GM12878 (cell line): ENCODE data around the gene STPG1. TPM values are rescaled to one million over a fixed set of nuclear protein-coding genes. Genes with fewer than 3 reads are reported as not detected.
"Not testable (repeated sequence)": the region's sequence is repeated elsewhere in the genome, so short reads cannot be mapped to it uniquely, and the experiment has no call there.

Source experiments
- ATAC-seq: fragments of 200-7000 bp; cut with Tn5 transposase; 3 replicates; pipeline ENCODE4 v1.9.1; 2020; ENCODE audit warnings: mild to moderate bottlenecking, moderate library complexity
- BruUV-seq: library from RNA; stranded (reverse); fragments of 400-500 nt; replicated peaks from 2 replicates; lab custom pipeline; 2021; lab: Mats Ljungman, UMichigan
- CTCF ChIA-PET: fragments of 300-600 bp; sonication (Branson Sonifier 250); formaldehyde crosslinking; extraction: SDS; loops from one replicate; lab custom pipeline; 2021; ENCODE audit warnings: inconsistent platforms; lab: Yijun Ruan, JAX
- POLR2A ChIA-PET: fragments of 350-600 bp; formaldehyde crosslinking; extraction: SDS; loops from one replicate; lab custom pipeline; 2021; ENCODE audit warnings: inconsistent platforms; lab: Charles Lee
- RAD21 ChIA-PET: fragments of 300-600 bp; sonication (Branson Sonifier 250); formaldehyde crosslinking; loops from one replicate; lab custom pipeline; 2023; ENCODE audit warnings: antibody characterized with exemption; ENCODE audit not compliant: unreplicated experiment; lab: Charles Lee
- SMC1A ChIA-PET: fragments of 300-600 bp; sonication (Branson Sonifier 250); formaldehyde crosslinking; loops from one replicate; lab custom pipeline; 2023; ENCODE audit not compliant: unreplicated experiment, uncharacterized antibody; lab: Charles Lee
- DNase-seq: peaks from one replicate; pipeline ENCODE4 v3.0.0-alpha.2; 2011; ENCODE audit warnings: low read depth, low spot score
- FAIRE-seq: peaks from 3 replicates; lab custom pipeline; 2011; peaks lifted over from hg19 to GRCh38; lab: Jason Lieb, UNC
- H2AFZ ChIP-seq: 2 replicates; pipeline ENCODE4 v1.6.0; 2011; ENCODE audit warnings: low read depth, low read length, control low read depth; ENCODE audit not compliant: control insufficient read depth
- H3K27ac ChIP-seq: 2 replicates; pipeline ENCODE4 v1.5.1; 2011; ENCODE audit warnings: control low read depth; ENCODE audit not compliant: control insufficient read depth, insufficient read depth
- H3K27me3 ChIP-seq, 2 experiments: replicated peaks in 1 of 2; 2 replicates each; pipeline versions ENCODE4 v1.6.0 to v1.6.1; 2011; ENCODE audit warnings: low read length in 1 of 2; ENCODE audit not compliant: control insufficient read depth in 2 of 2, insufficient read depth in 2 of 2
- H3K36me3 ChIP-seq, 2 experiments: 2 replicates each; pipeline ENCODE4 v1.5.1; 2011; ENCODE audit warnings: low read length in 1 of 2; ENCODE audit not compliant: control insufficient read depth in 2 of 2, insufficient read depth in 2 of 2
- H3K4me1 ChIP-seq: 2 replicates; pipeline ENCODE4 v1.6.1; 2011; ENCODE audit warnings: mild to moderate bottlenecking, low read length, moderate library complexity, mixed read lengths; ENCODE audit not compliant: control insufficient read depth, insufficient read depth
- H3K4me2 ChIP-seq: 2 replicates; pipeline ENCODE4 v1.6.0; 2011; ENCODE audit warnings: control low read depth; ENCODE audit not compliant: control insufficient read depth, insufficient read depth
- H3K4me3 ChIP-seq: fragments of 200-600 bp; sonication (generic); 2 replicates; pipeline ENCODE4 v1.5.1; 2016
- H3K79me2 ChIP-seq: 2 replicates; pipeline ENCODE4 v1.6.0; 2011; ENCODE audit warnings: low read length; ENCODE audit not compliant: control insufficient read depth, insufficient read depth
- H3K9ac ChIP-seq: 2 replicates; pipeline ENCODE4 v1.8.0; 2011; ENCODE audit warnings: low read length, control low read depth, mixed read lengths; ENCODE audit not compliant: control insufficient read depth, insufficient read depth
- H3K9me3 ChIP-seq: replicated peaks from 3 replicates; pipeline ENCODE4 v1.5.1; 2011; ENCODE audit warnings: mild to moderate bottlenecking, low read length; ENCODE audit not compliant: control insufficient read depth, insufficient read depth
- H4K20me1 ChIP-seq: 2 replicates; pipeline ENCODE4 v1.6.0; 2011; ENCODE audit not compliant: control insufficient read depth, insufficient read depth
- EGR1 ChIP-seq, 2 experiments: IDR thresholded peaks; 1 replicate in 1 of 2; 2 replicates in 1 of 2; pipeline ENCODE4 v1.6.1; 2011 to 2012; ENCODE audit warnings: low read depth in 2 of 2, low read length in 2 of 2, borderline replicate concordance in 1 of 2, mild to moderate bottlenecking in 1 of 2, moderate library complexity in 1 of 2
- JUNB ChIP-seq: IDR thresholded peaks from 2 replicates; pipeline ENCODE4 v1.6.1; 2016; ENCODE audit warnings: antibody characterized with exemption, mild to moderate bottlenecking
- MEF2A ChIP-seq: IDR thresholded peaks from 2 replicates; pipeline ENCODE4 v1.6.1; 2011; ENCODE audit warnings: low read depth, mild to moderate bottlenecking, low read length, moderate library complexity; ENCODE audit not compliant: insufficient read depth
- MXI1 ChIP-seq: fragments of 150-350 bp; IDR thresholded peaks from 2 replicates; pipeline ENCODE4 v1.6.1; 2011; ENCODE audit warnings: low read depth, mild to moderate bottlenecking, inconsistent platforms, low read length, improper control_type of control experiment
- POLR2A ChIP-seq: IDR thresholded peaks from 2 replicates; pipeline ENCODE4 v1.6.1; 2011; ENCODE audit warnings: low read depth, mild to moderate bottlenecking, low read length
- RFX5 ChIP-seq: IDR thresholded peaks from 2 replicates; pipeline ENCODE4 v1.6.1; 2011; ENCODE audit warnings: low read depth, low read length, improper control_type of control experiment
- SREBF2 ChIP-seq: IDR thresholded peaks from 2 replicates; pipeline ENCODE4 v1.6.1; 2012; ENCODE audit warnings: mild to moderate bottlenecking, low read length
- YBX1 ChIP-seq: fragments of 450-650 bp; IDR thresholded peaks from 2 replicates; pipeline ENCODE4 v1.6.1; 2016; ENCODE audit warnings: antibody characterized with exemption
- ZZZ3 ChIP-seq: IDR thresholded peaks from 2 replicates; pipeline ENCODE4 v1.6.1; 2011; ENCODE audit warnings: low read depth; ENCODE audit not compliant: control insufficient read depth, insufficient read length
- WGBS: methylation state at CpG from one replicate; pipeline ENCODE4 v1.1.6; 2016; ENCODE audit warnings: low lambda C conversion rate; ENCODE audit not compliant: insufficient replicate concordance, insufficient coverage; ENCODE audit errors: missing lambda C conversion rate; 5-methylcytosine and 5-hydroxymethylcytosine counted together
- in situ Hi-C: fragments of 300-500 bp; cut with MboI; formaldehyde crosslinking; loops from 9 replicates; pipeline ENCODE4 v1.14.3; 2018; ENCODE audit warnings: mixed read lengths
- intact Hi-C: fragments of 100-400 bp; cut with micrococcal nuclease; formaldehyde crosslinking; loops from one replicate; pipeline ENCODE4 v1.14.2; 2022; ENCODE audit not compliant: unreplicated experiment
- polyA plus RNA-seq, 11 experiments: library from polyadenylated mRNA; depleted of rRNA in 4 of 11; unstranded in 6 of 11; stranded (reverse) in 5 of 11; fragments of >200 nt; fragmentation: Nextera tagmentation in 4 of 11; fragmentation: Illumina TruSeq in 1 of 11; extraction: Ambion mirVana in 4 of 11; extraction: Trizol in 1 of 11; gene quantifications; 1 replicate in 1 of 11; 2 replicates in 10 of 11; pipeline versions ENCODE4 v1.2.1 to v1.2.3, GENCODE V29; 2011 to 2016; ENCODE audit warnings: inconsistent platforms in 2 of 11, missing spikeins in 2 of 11, low read depth in 1 of 11
- total RNA-seq, 4 experiments: library from RNA; depleted of rRNA in 3 of 4; stranded (reverse); fragments of >200 nt in 3 of 4; fragmentation: Illumina TruSeq in 1 of 4; extraction: Trizol in 1 of 4; gene quantifications; 2 replicates each; pipeline versions ENCODE4 v1.2.1 to v1.2.3, GENCODE V29; 2013 to 2021
- TF ChIP-seq, protein P1 (sequence below): fragments of 450-650 bp; IDR thresholded peaks from 2 replicates; pipeline ENCODE4 v1.6.1; 2016; ENCODE audit warnings: mild to moderate bottlenecking, moderate library complexity, borderline replicate concordance
- TF ChIP-seq, protein P2 (sequence below): fragments of 150-350 bp; IDR thresholded peaks from 2 replicates; pipeline ENCODE4 v1.6.1; 2014; ENCODE audit warnings: mild to moderate bottlenecking, low read depth, low read length

The STPG1 gene
- total and polyA plus RNA-seq, 10 of the 15 experiments (the other 5 are each of a cell fraction or from before 2014, with no cell fraction given): 0.22 to 2.6 (median 0.73) TPM

DNA sequence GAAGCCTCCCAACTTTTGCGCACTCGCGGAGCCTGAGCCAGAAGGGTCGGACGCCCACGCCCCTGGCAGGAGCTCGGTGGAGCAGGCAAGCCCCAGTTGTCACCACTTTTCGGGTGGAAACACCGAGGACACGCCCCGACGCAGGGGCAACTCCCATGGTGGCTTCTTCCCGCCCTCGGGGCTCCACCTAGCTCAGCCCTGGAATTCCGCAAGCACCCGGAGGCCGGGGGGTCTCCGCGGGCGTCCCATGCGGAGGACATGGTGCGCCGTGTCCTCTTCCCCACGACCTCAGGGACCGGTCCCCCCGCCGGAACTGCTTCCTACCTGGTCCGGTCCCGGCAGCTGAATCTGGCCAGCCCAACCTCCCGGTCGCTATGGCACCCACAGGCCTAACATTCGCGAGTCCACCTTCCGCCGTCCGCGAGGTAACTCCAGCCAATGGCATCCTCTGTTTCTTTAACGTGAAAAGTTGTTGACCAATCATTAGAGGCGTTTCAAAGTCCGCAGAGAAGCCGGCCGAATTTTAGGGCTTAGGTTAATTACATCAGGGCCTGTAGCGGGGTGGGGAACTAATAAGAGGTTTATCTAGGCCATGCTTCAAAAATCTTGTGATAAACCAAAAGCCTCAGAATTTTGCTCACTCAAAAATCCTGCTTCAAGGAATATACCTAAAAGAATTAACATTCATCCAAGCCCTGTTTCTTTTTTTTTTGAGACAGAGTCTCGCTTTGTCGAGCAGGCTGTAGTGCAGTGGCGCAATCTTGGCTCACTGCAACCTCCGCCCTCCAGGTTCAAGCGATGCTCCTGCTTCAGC, at the start of gene STPG1 (continued):
- TF ChIP-seq, protein P1, sequence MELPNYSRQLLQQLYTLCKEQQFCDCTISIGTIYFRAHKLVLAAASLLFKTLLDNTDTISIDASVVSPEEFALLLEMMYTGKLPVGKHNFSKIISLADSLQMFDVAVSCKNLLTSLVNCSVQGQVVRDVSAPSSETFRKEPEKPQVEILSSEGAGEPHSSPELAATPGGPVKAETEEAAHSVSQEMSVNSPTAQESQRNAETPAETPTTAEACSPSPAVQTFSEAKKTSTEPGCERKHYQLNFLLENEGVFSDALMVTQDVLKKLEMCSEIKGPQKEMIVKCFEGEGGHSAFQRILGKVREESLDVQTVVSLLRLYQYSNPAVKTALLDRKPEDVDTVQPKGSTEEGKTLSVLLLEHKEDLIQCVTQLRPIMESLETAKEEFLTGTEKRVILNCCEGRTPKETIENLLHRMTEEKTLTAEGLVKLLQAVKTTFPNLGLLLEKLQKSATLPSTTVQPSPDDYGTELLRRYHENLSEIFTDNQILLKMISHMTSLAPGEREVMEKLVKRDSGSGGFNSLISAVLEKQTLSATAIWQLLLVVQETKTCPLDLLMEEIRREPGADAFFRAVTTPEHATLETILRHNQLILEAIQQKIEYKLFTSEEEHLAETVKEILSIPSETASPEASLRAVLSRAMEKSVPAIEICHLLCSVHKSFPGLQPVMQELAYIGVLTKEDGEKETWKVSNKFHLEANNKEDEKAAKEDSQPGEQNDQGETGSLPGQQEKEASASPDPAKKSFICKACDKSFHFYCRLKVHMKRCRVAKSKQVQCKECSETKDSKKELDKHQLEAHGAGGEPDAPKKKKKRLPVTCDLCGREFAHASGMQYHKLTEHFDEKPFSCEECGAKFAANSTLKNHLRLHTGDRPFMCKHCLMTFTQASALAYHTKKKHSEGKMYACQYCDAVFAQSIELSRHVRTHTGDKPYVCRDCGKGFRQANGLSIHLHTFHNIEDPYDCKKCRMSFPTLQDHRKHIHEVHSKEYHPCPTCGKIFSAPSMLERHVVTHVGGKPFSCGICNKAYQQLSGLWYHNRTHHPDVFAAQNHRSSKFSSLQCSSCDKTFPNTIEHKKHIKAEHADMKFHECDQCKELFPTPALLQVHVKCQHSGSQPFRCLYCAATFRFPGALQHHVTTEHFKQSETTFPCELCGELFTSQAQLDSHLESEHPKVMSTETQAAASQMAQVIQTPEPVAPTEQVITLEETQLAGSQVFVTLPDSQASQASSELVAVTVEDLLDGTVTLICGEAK: peak; percentile 44
- TF ChIP-seq MEF2A (no peak), SREBF2 (peak; percentile 80), EGR1 (IDR thresholded peaks at IDR 0.05; ENCODE audit: borderline replicate concordance in 1 of 2, low read depth in 2 of 2, low read length in 2 of 2) (peak in 1 of 2 experiments; percentile 73; a peak in 2 of 3 replicates), JUNB (no peak), ZZZ3 (no peak), MXI1 (0 out of 2 replicates have a peak, but pooled peaks have one; percentile 50), POLR2A (peak; percentile 62), YBX1 (no peak), RFX5 (0 out of 2 replicates have a peak, but pooled peaks have one; percentile 15)
- TF ChIP-seq, protein P2, sequence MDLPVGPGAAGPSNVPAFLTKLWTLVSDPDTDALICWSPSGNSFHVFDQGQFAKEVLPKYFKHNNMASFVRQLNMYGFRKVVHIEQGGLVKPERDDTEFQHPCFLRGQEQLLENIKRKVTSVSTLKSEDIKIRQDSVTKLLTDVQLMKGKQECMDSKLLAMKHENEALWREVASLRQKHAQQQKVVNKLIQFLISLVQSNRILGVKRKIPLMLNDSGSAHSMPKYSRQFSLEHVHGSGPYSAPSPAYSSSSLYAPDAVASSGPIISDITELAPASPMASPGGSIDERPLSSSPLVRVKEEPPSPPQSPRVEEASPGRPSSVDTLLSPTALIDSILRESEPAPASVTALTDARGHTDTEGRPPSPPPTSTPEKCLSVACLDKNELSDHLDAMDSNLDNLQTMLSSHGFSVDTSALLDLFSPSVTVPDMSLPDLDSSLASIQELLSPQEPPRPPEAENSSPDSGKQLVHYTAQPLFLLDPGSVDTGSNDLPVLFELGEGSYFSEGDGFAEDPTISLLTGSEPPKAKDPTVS: no peak

DNA sequence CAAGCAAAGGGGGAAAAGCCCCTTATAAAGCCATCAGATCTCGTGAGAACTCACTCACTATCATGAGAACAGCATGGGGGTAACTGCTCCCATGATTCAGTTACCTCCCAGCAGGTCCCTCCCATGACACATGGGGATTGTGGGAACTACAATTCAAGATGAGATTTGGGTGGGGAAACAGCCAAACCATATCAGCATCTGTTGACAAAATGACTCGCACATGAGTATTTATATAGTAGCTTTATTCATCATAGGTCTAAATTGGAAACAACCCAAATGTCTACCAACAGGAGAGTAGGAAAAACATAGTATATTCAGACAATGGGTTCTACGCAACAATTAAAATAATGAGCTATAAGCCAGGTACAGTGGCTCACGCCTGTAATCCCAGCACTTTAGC, 48.5 kb upstream of the STPG1 start:
- H3K36me3 ChIP-seq, H3K4me2 ChIP-seq, FAIRE-seq, H3K27ac ChIP-seq, DNase-seq, ATAC-seq, H3K4me1 ChIP-seq, BruUV-seq, intact Hi-C loops, H4K20me1 ChIP-seq, SMC1A ChIA-PET, H3K79me2 ChIP-seq, H3K4me3 ChIP-seq, H3K9me3 ChIP-seq, H3K9ac ChIP-seq, in situ Hi-C loops, H2AFZ ChIP-seq, RAD21 ChIA-PET, H3K27me3 ChIP-seq: not testable (repeated sequence)
- ChIA-PET CTCF (interaction anchor here (0.6 kb wide), 1 partner anchor 142 kb away, joined by 3 read pairs; no protein-coding TSS in a partner anchor), POLR2A (interaction anchor here (0.6 kb wide), 1 partner anchor 10 kb away, joined by 3 read pairs; no protein-coding TSS in a partner anchor)
- 88% methylated on average over 4 of the region's 4 CpGs for WGBS
